Fibroblast of peridontal ligament (primary cell): Measurements from ENCODE around the gene SMIM21.

ENCODE experiments used
- DNase-seq: peaks from one replicate; pipeline ENCODE4 v3.0.0-alpha.2; 2010; ENCODE audit errors: extremely low read depth

Gene SMIM21

DNA sequence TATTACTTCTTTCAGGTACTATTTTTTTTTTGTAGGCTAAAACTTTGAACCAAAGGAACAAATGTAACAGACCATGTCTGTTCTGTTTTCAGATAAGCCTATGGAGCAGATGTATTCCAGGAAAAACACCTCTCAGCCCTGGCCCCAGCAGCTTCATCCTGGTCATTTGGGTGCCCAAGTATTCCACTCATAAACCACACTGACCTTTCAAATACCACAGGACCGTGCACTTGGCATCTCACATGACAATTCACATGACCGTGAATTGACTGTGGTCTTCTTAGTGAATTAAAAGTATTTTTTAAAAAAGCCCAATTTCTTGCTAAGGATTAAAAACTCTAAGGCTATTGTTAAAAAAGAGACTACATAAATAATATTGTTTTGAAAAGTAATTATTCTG, 50.2 kb downstream of the SMIM21 start:
- DNase-seq, result no peak

DNA sequence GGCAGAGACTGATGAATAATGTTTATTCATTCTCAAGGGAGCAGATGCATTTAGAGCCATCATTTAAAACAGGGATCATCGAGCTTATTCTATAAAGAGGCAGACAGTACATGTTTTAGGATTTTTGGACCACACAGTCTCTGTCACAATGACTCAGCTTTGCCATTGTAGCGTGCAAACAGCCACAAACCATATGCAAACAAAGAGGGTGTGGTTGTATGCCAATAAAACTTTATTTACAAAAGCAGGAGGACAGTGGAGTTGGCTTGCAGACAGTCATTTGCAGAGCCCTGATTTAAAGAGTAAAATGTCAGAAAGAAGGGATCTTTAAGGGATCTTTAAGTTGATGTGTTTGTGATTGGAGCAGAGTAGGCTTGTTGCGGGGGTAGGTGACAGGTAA, 51.5 kb downstream of the SMIM21 start:
- no peak for DNase-seq

DNA sequence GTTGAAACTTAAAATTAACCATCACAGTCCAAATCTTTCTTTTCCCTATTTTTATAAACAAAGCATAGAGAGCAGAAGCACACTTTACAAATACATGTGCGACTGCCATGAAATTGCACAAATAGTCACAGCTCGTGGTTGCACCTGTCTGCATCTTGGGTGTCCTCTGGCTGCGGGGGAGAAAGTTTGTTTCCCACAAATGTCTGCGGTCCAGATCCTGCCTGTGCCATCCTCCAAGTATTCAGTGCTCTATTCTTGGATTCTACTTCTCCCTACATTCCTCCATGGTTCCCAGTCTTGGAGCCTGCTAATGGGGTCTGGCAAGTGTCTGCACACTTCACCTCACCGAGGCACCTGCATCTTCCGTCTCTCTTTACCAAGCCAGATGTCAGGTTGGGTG, 52.2 kb downstream of the SMIM21 start:
- no peak for DNase-seq

DNA sequence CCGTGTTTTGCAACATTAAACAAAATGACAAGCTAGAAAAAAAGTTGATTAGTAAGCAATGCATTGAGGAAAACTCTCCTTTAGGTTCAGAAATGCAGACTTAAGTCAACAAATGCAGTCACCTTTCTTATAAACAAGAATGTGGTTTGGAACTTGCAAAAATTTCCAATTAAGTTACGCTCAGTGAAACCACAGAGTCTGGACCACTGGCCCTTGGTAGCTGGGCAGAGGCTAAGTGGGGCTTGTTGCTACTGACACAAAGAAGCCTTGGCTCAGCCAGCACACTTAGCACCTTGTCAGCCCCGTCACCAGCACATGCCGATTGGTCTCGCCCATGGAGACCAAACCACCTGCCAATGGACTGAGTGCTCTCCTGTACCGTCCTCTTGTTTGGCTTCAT, 53.0 kb downstream of the SMIM21 start:
- DNase-seq, result no peak

DNA sequence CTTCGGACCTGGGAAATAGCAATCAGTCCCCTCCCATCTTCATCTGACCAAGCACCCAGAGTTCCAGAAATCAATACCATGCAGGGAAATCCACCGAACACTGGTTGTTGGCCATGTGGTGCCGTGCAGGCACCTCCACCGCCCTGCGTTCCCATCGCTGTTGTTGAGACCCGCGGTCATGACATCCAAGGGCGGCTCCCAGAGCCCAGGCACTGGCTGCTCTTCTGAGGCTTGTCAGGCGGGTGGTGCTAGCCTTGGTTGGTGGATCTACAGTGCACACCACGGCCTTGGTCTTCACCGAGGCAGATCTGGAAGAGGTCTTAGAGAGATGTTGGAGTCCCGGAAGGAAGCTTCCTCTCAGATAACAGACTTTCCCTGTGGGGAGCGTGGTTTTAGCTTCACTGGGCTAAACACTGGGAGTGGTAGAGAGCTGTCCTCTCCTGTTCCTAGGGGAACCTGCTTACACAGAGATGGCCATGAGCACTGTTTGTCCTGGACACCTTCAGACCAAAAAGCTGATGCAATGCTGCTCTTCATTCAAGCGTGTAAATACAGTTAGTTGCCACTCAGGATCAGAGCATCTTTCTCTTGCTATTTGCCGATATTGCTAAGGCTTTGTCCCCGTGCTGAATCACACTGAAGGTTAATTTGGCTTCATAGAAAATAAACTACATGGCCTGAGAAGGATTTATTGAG, 58.3 kb downstream of the SMIM21 start:
- no peak for DNase-seq

DNA sequence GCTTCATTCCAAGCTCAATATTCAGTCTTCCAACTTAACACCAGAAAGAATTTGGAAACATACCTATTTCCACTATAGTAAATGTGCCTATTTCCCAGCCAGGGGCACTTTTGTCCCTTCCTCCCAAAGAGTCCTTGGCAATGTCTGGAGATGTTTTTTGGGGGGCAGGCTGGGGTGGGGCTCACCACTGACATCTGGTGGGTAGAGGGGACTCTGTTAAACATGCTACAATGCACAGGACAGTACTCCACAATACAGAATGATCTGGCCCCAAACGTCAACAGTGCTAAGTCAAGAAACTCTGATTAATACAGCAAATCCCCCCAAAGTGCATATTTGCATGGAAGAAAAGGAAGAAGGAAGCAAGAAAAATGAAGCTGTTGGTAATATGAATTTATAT, 61.7 kb downstream of the SMIM21 start:
- DNase-seq, result no peak

DNA sequence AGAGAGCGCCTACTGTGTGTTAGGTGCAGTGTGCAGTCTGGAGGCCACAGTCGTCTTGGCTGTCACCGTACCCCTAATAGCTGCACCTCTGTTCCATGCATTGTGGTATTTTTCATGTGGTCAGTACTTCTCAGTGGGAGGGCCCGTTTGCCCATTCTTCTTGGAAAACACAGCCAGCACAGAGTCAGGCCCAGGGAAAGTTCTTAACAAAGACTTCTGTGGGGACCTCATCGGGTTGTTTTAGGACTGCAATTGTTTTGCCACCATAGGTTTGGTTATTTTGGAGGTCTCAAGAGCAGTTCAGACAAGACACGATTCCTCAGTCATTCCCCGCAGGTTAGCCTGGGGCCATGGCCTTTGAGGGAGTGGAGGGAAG, 62.3 kb downstream of the SMIM21 start:
- DNase-seq, result no peak

DNA sequence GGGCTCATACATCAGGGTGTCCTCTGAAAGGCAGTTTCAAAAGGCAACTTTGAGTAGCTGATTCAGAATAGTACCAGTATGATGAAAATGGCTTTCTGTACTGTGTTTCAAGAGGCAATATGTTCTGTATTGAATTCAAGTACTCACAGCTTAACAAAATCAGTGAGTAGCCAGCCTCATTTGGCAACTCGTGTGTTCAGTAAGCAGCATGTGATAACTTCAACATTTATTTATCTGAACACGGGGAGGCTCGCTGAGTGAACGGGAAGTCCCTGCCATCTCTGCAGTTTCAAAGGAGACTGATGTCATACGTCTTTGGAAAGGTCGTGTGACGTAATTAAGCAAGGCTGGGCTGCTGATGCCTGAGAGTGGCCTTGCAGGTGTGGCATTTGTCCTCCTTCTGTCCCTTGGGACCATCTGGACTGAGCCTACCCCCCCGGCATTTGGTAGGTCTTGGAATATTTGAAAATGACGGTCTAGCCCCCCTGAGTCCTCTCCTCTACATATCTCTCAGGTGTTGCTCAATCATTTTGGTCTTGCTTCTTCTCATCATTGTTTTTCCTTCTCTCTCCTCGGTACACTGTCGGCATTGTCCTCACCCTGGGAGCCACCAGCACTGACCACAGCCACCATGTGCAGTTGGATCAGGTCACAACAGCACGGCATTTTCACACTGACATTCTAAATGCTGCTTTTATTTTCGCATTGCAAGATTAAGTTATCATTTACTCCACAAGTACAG, 62.8 kb downstream of the SMIM21 start:
- no peak for DNase-seq

DNA sequence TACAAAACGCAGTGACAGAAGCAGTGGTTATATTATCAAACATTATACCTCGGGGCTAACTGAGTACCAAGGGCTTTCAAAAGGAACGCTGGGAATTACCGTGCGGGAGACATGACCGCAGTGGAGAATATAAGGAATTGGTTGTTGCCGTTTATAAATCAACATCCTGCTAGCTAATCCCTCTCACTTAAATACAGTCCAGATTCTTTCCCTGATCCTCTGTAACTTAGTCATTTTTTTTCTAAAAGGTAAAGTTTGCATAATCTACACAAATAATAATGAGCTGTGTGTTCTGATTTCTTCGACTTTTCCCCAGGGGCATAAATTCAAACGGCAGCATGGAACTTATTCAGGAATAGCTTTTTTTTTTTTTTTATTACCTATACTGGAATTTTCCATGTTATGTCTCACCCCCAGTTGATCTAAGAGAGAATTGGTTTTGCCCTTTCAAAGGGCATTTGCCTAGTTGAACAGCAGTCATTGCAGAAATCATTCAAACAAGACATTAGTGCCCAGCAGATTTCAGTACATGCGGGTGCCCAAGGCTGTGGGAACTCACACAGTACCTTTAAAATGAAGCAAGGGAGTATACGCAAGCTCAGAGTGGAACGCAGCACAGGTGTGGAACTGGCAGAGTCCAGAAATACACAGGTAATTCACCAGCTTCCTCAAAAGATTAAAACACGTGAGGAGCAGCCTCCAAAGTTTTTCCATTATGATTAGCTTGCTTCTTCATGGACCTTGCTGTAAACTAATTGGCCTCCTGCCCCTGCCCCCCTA, 63.9 kb downstream of the SMIM21 start:
- no peak for DNase-seq

DNA sequence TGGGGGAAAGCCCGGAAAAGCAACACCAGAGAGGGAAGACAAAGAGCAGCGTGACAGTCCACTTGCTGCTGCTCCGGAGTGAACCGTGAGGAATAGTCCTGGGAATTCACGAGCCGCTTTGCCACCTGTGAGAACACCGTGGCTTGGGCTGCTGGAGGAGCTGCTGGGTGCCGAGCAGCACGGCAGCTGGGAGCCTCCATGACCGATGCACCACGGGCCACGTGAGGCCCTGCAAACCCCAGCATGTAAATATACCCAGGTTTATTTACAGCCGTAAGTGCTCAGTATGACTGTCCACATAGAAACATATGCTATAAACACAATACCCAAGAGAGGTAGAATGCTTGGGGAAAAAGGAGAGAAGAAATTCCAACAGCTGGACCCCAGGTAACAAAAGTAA, 65.1 kb downstream of the SMIM21 start:
- DNase-seq, result no peak

DNA sequence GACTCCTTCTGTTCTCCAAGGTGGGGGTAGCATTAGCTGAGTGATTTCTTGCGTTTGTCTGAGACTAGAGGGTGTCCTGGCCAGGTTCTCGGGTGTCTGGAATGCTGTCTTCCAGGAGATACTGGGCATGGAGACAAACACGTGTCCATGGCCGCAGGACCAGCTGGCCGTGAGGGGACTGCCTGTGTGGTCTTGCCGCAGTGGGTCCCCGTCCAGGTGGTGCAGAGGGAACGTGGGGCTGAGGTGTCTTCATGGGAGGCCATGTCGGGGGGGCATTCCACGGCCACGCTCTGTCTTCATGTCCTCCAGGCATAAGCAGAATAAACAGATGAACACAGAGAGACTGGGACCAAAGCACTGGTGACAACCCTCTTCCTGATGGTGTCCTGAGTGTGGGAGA, 66.6 kb downstream of the SMIM21 start:
- no peak for DNase-seq

DNA sequence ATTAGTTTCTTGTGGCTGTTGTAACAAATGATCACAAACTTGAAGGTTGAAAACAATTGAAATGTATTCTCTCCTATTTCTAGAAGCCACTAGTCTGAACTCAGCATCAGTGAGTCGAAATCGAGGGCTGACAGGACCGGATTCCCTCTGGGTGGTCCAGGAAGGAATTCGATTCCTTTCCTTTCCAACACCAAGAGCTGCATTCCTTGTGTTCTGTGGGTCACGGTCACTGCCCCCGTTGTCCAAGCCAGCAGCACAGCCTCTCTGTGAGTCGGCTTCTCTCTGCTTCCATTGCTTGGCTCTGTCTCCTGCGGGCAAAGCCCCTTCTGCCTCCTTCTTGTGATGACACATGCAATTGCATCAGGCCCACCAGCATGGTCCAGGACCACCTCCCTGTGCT, 67.3 kb downstream of the SMIM21 start:
- DNase-seq, result no peak
